Sigmoid colon (tissue), 4 donors: ENCODE results near the gene GPC5.

Experiments
- CTCF ChIP-seq, 4 experiments: fragments of 450-650 bp in 3 of 4; fragments of 200-600 bp in 1 of 4; IDR thresholded peaks; one replicate each; pipeline ENCODE4 v1.5.1; 2016 to 2019; ENCODE audit warnings: antibody characterized with exemption in 4 of 4, mild to moderate bottlenecking in 3 of 4, moderate library complexity in 2 of 4
- EP300 ChIP-seq, 4 donors: sonication (generic); formaldehyde crosslinking; IDR thresholded peaks; one replicate each; pipeline ENCODE4 v1.6.1; 2017; ENCODE audit warnings: antibody characterized with exemption in 4 of 4
- POLR2A ChIP-seq, 2 donors: fragments of 450-650 bp; IDR thresholded peaks; one replicate each; pipeline ENCODE4 v1.6.1; 2016; ENCODE audit warnings: antibody characterized with exemption in 2 of 2, mild to moderate bottlenecking in 2 of 2, moderate library complexity in 2 of 2
- POLR2AphosphoS5 ChIP-seq, 4 donors: sonication (generic); formaldehyde crosslinking; IDR thresholded peaks; one replicate each; pipeline ENCODE4 v1.6.1; 2017; ENCODE audit warnings: antibody characterized with exemption in 4 of 4

GRCh38 chr13:92769046-92769445 is 1370.6 kb downstream of the GPC5 start:
- TF ChIP-seq CTCF (IDR thresholded peaks at IDR 0.05) (no peak), POLR2A (IDR thresholded peaks at IDR 0.05) (no peak), EP300 (IDR thresholded peaks at IDR 0.05) (no peak), POLR2AphosphoS5 (IDR thresholded peaks at IDR 0.05) (no peak)
